Left lobe of liver (tissue), 2 donors: Measurements from ENCODE around the gene PTGR3. TPM values are rescaled to one million over a fixed set of nuclear protein-coding genes. Genes with fewer than 3 reads are reported as not detected.
"Not testable (repeated sequence)": the region's sequence is repeated elsewhere in the genome, so short reads cannot be mapped to it uniquely, and the experiment has no call there.

ENCODE experiments used
- ATAC-seq: fragments of 200-7000 bp; cut with Tn5 transposase; one replicate; pipeline ENCODE4 v1.9.1; 2020; ENCODE audit warnings: mild to moderate bottlenecking, moderate library complexity
- DNase-seq: peaks from one replicate; pipeline ENCODE4 v3.0.0-alpha.2; 2020; ENCODE audit warnings: low spot score
- total RNA-seq: library from RNA; stranded (reverse); gene quantifications from one replicate; pipeline ENCODE4 v1.2.1, GENCODE V29; 2021
- donor health status: DM: no; HTN: no; CAD: no; lungs with moderate emphysema.
- donor health status: DM: no; HTN: yes; CAD: no.

Gene PTGR3
- total RNA-seq, 1 donor from 2014 or later = 25.4 TPM

- ATAC-seq (no peak), DNase-seq (no peak)
Observed at GRCh38 chr18:75204269-75204731, 4.6 kb downstream of the PTGR3 start.

GRCh38 chr18:75203416-75204268 lies 5.3 kb downstream of the PTGR3 start:
- ATAC-seq (no peak), DNase-seq (no peak)

GRCh38 chr18:75202696-75203365 lies 6.1 kb downstream of the PTGR3 start:
- DNase-seq (no peak), ATAC-seq (no peak)

- DNase-seq (peak; percentile 64), ATAC-seq (peak; percentile 88)
Observed at GRCh38 chr18:75201282-75202270, 7.4 kb downstream of the PTGR3 start.

GRCh38 chr18:75200605-75201280 lies 8.2 kb downstream of the PTGR3 start:
- ATAC-seq (no peak), DNase-seq (no peak)

GRCh38 chr18:75200071-75200470 lies 8.9 kb downstream of the PTGR3 start:
- ATAC-seq (no peak), DNase-seq (no peak)

GRCh38 chr18:75199327-75199726 lies 9.6 kb downstream of the PTGR3 start:
- no peak for DNase-seq
- ATAC-seq = no peak

GRCh38 chr18:75198036-75198435 lies 10.9 kb downstream of the PTGR3 start:
- DNase-seq (no peak), ATAC-seq (no peak)

GRCh38 chr18:75192899-75193298 lies 16.0 kb downstream of the PTGR3 start:
- ATAC-seq (no peak), DNase-seq (no peak)

- DNase-seq = no peak
Observed at GRCh38 chr18:75189696-75190095, 19.2 kb downstream of the PTGR3 start.

GRCh38 chr18:75187702-75188101 lies 21.2 kb downstream of the PTGR3 start:
- ATAC-seq, DNase-seq: not testable (repeated sequence)

More at GRCh38 chr18:75189696-75190095, 19.2 kb downstream of the PTGR3 start:
- no peak for ATAC-seq

- DNase-seq (no peak), ATAC-seq (no peak)
Observed at GRCh38 chr18:75185460-75185859, 23.5 kb downstream of the PTGR3 start.

- DNase-seq = no peak
- no peak for ATAC-seq
Observed at GRCh38 chr18:75183973-75184493, 24.9 kb downstream of the PTGR3 start.

GRCh38 chr18:75183524-75183923 lies 25.4 kb downstream of the PTGR3 start:
- no peak for ATAC-seq
- DNase-seq = no peak

- no peak for DNase-seq
Observed at GRCh38 chr18:75179819-75180600, 28.9 kb downstream of the PTGR3 start.

GRCh38 chr18:75178376-75178775 lies 30.6 kb downstream of the PTGR3 start:
- DNase-seq (no peak), ATAC-seq (no peak)

More at GRCh38 chr18:75179819-75180600, 28.9 kb downstream of the PTGR3 start:
- no peak for ATAC-seq

GRCh38 chr18:75176849-75177248 lies 32.1 kb downstream of the PTGR3 start:
- no peak for ATAC-seq
- DNase-seq = no peak

GRCh38 chr18:75173738-75174137 lies 35.2 kb downstream of the PTGR3 start:
- DNase-seq = no peak
- no peak for ATAC-seq

GRCh38 chr18:75173125-75173432 lies 35.9 kb downstream of the PTGR3 start:
- DNase-seq (no peak), ATAC-seq (peak; percentile 54)
